Fibroblast of lung (primary cell): ENCODE results near the gene MED15.

Source experiments
- CTCF ChIP-seq, 2 donors: IDR thresholded peaks in 1 of 2; conservative IDR thresholded peaks in 1 of 2; 1 replicate in 1 of 2; 2 replicates in 1 of 2; pipeline ENCODE4 v1.5.1; 2011 to 2012; ENCODE audit warnings: low read length in 2 of 2, control low read depth in 1 of 2, inconsistent platforms in 1 of 2, low read depth in 1 of 2, mild to moderate bottlenecking in 1 of 2
- EZH2 ChIP-seq: IDR thresholded peaks from 2 replicates; pipeline ENCODE4 v1.5.1; 2012; ENCODE audit warnings: low read length, control low read depth, mild to moderate bottlenecking; ENCODE audit errors: missing control alignments

DNA sequence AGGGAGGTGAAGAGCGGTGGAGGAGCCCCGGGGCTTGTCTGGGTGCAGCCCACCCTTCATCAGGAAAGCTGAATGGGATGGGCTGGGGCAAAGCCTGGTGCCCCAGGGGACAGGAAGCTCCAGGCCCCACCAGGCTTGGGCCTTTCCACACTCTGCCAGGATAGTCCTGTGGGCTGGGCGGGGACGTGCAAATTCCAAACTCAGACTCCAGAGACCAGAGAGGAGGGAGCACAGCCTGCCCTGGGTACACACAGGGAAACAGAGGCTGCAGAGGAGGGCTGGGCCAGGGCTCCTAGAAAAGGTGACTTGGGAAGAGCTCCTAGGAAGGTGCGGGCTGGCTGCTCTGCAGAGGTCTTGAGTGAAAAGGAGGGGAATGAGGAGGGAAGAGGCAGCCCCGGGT lies 124.7 kb downstream of the MED15 start:
- TF ChIP-seq CTCF (conservative IDR thresholded peaks at IDR 0.05 in 1 of 2, IDR thresholded peaks at IDR 0.05 in 1 of 2; ENCODE audit: low read depth in 1 of 2, low read length in 2 of 2) (no peak), EZH2 (no peak)
